HCT116 (cell line): ENCODE results near the gene FAM210B. TPM values are rescaled to one million over a fixed set of nuclear protein-coding genes. Genes with fewer than 3 reads are reported as not detected.

ENCODE experiments used
- ATAC-seq: fragments of 200-7000 bp; cut with Tn5 transposase; 2 replicates; pipeline ENCODE4 v1.9.1; 2020; ENCODE audit warnings: mild to moderate bottlenecking, moderate library complexity
- BruUV-seq: library from RNA; stranded (reverse); fragments of 400-500 nt; replicated peaks from 2 replicates; lab custom pipeline; 2021; lab: Mats Ljungman, UMichigan
- CTCF ChIA-PET: fragments of 300-600 bp; sonication (Branson Sonifier 250); formaldehyde crosslinking; loops from one replicate; lab custom pipeline; 2021; ENCODE audit warnings: antibody characterized with exemption; lab: Charles Lee
- POLR2A ChIA-PET: fragments of 300-600, 350-600 bp; sonication (Branson Sonifier 250); formaldehyde crosslinking; loops from one replicate; lab custom pipeline; 2021; ENCODE audit warnings: antibody characterized with exemption; lab: Charles Lee
- RAD21 ChIA-PET, 2 experiments: fragments of 300-600 bp; sonication (Branson Sonifier 250); formaldehyde crosslinking; loops; one replicate each; lab custom pipeline; 2023; ENCODE audit warnings: low total read pairs in 2 of 2; ENCODE audit not compliant: uncharacterized antibody in 2 of 2, unreplicated experiment in 2 of 2, low non-redundant PET in 1 of 2; lab: Charles Lee
- DNase-seq: peaks from one replicate; pipeline ENCODE4 v3.0.0-alpha.2; 2010; ENCODE audit warnings: low read depth, low spot score
- H2AFZ ChIP-seq: fragments of 200-600 bp; shearing (Covaris generic), sonication (generic); 2 replicates; pipeline ENCODE4 v1.6.1; 2017; ENCODE audit warnings: low read depth, mixed run types, mixed read lengths, antibody characterized with exemption, low read length; ENCODE audit not compliant: poor library complexity, severe bottlenecking
- H3K27ac ChIP-seq: 2 replicates; pipeline ENCODE4 v1.5.1; 2012; ENCODE audit warnings: low read depth, low read length
- H3K27me3 ChIP-seq: fragments of 200-600 bp; sonication (generic); 2 replicates; pipeline ENCODE4 v1.6.1; 2016; ENCODE audit warnings: mixed run types, low read length, mixed read lengths; ENCODE audit not compliant: insufficient read depth
- H3K36me3 ChIP-seq, 2 experiments: fragments of 200-500 bp in 1 of 2; fragments of 200-600 bp in 1 of 2; sonication (Bioruptor generic) in 1 of 2; sonication (generic) in 1 of 2; 2 replicates each; pipeline versions ENCODE4 v1.5.1 to v1.6.1; 2014 to 2016; ENCODE audit warnings: low read length in 2 of 2, inconsistent platforms in 1 of 2, mixed read lengths in 1 of 2, mixed run types in 1 of 2; ENCODE audit not compliant: insufficient read depth in 2 of 2, control insufficient read depth in 1 of 2
- H3K4me1 ChIP-seq, 2 experiments: fragments of 200-600 bp in 1 of 2; sonication (generic) in 1 of 2; 2 replicates each; pipeline versions ENCODE4 v1.5.1 to v1.6.1; 2012 to 2017; ENCODE audit warnings: low read length in 2 of 2, inconsistent platforms in 1 of 2, mild to moderate bottlenecking in 1 of 2, mixed read lengths in 1 of 2, mixed run types in 1 of 2, moderate library complexity in 1 of 2; ENCODE audit not compliant: insufficient read depth in 2 of 2, control insufficient read depth in 1 of 2
- H3K4me2 ChIP-seq: fragments of 200-600 bp; sonication (generic); 2 replicates; pipeline ENCODE4 v1.6.1; 2017; ENCODE audit warnings: mixed run types, low read length, mixed read lengths
- H3K4me3 ChIP-seq, 2 experiments: fragments of 200-600 bp in 1 of 2; sonication (generic) in 1 of 2; replicated peaks in 1 of 2; 2 replicates each; pipeline ENCODE4 v1.5.1; 2011 to 2016; ENCODE audit warnings: low read length in 2 of 2, control low read depth in 1 of 2, low read depth in 1 of 2, mild to moderate bottlenecking in 1 of 2, mixed read lengths in 1 of 2, mixed run types in 1 of 2
- H3K79me2 ChIP-seq: fragments of 200-600 bp; sonication (generic); 2 replicates; pipeline ENCODE4 v1.6.1; 2017; ENCODE audit warnings: mild to moderate bottlenecking, mixed run types, low read length, moderate library complexity, mixed read lengths; ENCODE audit not compliant: insufficient read depth
- H3K9ac ChIP-seq: fragments of 200-600 bp; sonication (generic); 2 replicates; pipeline ENCODE4 v1.6.1; 2016; ENCODE audit warnings: low read length, mixed read lengths
- H3K9me2 ChIP-seq: fragments of 200-600 bp; sonication (generic), shearing (Covaris generic); 2 replicates; pipeline ENCODE4 v1.6.1; 2017; ENCODE audit warnings: mixed run types, mild to moderate bottlenecking, moderate library complexity; ENCODE audit not compliant: insufficient read depth
- H3K9me3 ChIP-seq, 2 experiments: fragments of 200-500 bp in 1 of 2; fragments of 200-600 bp in 1 of 2; sonication (Bioruptor generic) in 1 of 2; sonication (generic) in 1 of 2; 2 replicates each; pipeline ENCODE4 v1.6.1; 2014 to 2017; ENCODE audit warnings: low read length in 2 of 2, mixed read lengths in 2 of 2, inconsistent platforms in 1 of 2, low read depth in 1 of 2, mild to moderate bottlenecking in 1 of 2, mixed run types in 1 of 2, moderate library complexity in 1 of 2; ENCODE audit not compliant: control insufficient read depth in 1 of 2, insufficient read depth in 1 of 2
- H4K20me1 ChIP-seq: fragments of 200-600 bp; sonication (generic), shearing (Covaris generic); 2 replicates; pipeline ENCODE4 v1.6.1; 2017; ENCODE audit warnings: mixed run types, mild to moderate bottlenecking, moderate library complexity; ENCODE audit not compliant: insufficient read depth
- CBX3 ChIP-seq: IDR thresholded peaks from 2 replicates; pipeline ENCODE4 v1.6.1; 2012; ENCODE audit warnings: low read depth
- CEBPB ChIP-seq: IDR thresholded peaks from 2 replicates; pipeline ENCODE4 v1.6.1; 2012; ENCODE audit warnings: low read depth
- CTCF ChIP-seq, 3 experiments: fragments of 200-600 bp in 1 of 3; sonication (generic) in 1 of 3; IDR thresholded peaks in 2 of 3; conservative IDR thresholded peaks in 1 of 3; 2 replicates each; pipeline ENCODE4 v1.5.1; 2012 to 2017; ENCODE audit warnings: low read depth in 2 of 3, low read length in 2 of 3, antibody characterized with exemption in 1 of 3, borderline replicate concordance in 1 of 3, control low read depth in 1 of 3, mild to moderate bottlenecking in 1 of 3, mixed read lengths in 1 of 3, mixed run types in 1 of 3, moderate library complexity in 1 of 3; ENCODE audit not compliant: insufficient read depth in 1 of 3
- EGR1 ChIP-seq: IDR thresholded peaks from 2 replicates; pipeline ENCODE4 v1.6.1; 2012; ENCODE audit warnings: low read depth
- EZH2 ChIP-seq: fragments of 200-600 bp; sonication (generic); IDR thresholded peaks from 2 replicates; pipeline ENCODE4 v1.6.1; 2017; ENCODE audit warnings: antibody characterized with exemption, mixed run types
- JUND ChIP-seq: IDR thresholded peaks from 2 replicates; pipeline ENCODE4 v1.6.1; 2012
- MAX ChIP-seq: IDR thresholded peaks from 2 replicates; pipeline ENCODE4 v1.6.1; 2012
- RAD21 ChIP-seq: IDR thresholded peaks from 2 replicates; pipeline ENCODE4 v1.6.1; 2012; ENCODE audit warnings: low read depth, mild to moderate bottlenecking
- TCF7L2 ChIP-seq: IDR thresholded peaks from 2 replicates; pipeline ENCODE4 v1.7.0; 2011; ENCODE audit warnings: borderline replicate concordance, inconsistent platforms; ENCODE audit not compliant: insufficient read depth, insufficient read length; ENCODE audit errors: extremely low read depth
- YY1 ChIP-seq: IDR thresholded peaks from 2 replicates; pipeline ENCODE4 v1.6.1; 2011; ENCODE audit warnings: low read length, low read depth, moderate library complexity, mild to moderate bottlenecking; ENCODE audit not compliant: insufficient replicate concordance; ENCODE audit errors: extremely low read depth
- ZBTB33 ChIP-seq: IDR thresholded peaks from 2 replicates; pipeline ENCODE4 v1.6.1; 2011; ENCODE audit warnings: mild to moderate bottlenecking, low read length, moderate library complexity; ENCODE audit not compliant: insufficient replicate concordance; ENCODE audit errors: extremely low read depth
- ZNF274 ChIP-seq: fragments of 200-500 bp; sonication (Bioruptor generic); IDR thresholded peaks from 2 replicates; pipeline ENCODE4 v1.6.1; 2014; ENCODE audit warnings: mild to moderate bottlenecking, low read depth, low read length, inconsistent platforms
- intact Hi-C: fragments of 100-400 bp; cut with micrococcal nuclease; formaldehyde crosslinking; loops from 2 replicates; pipeline ENCODE4 v1.10.0; 2022
- total RNA-seq: library from RNA; stranded (reverse); gene quantifications from one replicate; pipeline ENCODE4 v1.2.1, GENCODE V29; 2021; ENCODE audit not compliant: unreplicated experiment

FAM210B gene
- total RNA-seq, 1 experiment from 2014 or later: 12.0 TPM

- Histone ChIP-seq H3K27me3 (no peaks in the 10 kb centered on the region), H3K9ac (no peak overlapping the region), H3K79me2 (peaks cover 94% of the 10 kb centered on the region), H3K9me3 (no peaks in the 10 kb centered on the region), H3K36me3 (peaks cover 41 to 45% of the 10 kb centered on the region in 2 experiments), H4K20me1 (no peaks in the 10 kb centered on the region), H3K27ac (no peak overlapping the region), H3K9me2 (no peaks in the 10 kb centered on the region), H2AFZ (no peak overlapping the region), H3K4me2 (no peak overlapping the region), H3K4me1 (no peaks in the 10 kb centered on the region), H3K4me3 (no peak overlapping the region)
- DNase-seq: no peak
- intact Hi-C loops: no loop called here
- no TSS peak for BruUV-seq
- TF ChIP-seq ZBTB33 (no peak), TCF7L2 (no peak), EZH2 (no peak), JUND (no peak), EGR1 (no peak), RAD21 (no peak)
- ChIA-PET RAD21 (no interaction called here), CTCF (no interaction called here), POLR2A (no interaction called here)
- ATAC-seq: no peak
Measured at GRCh38 chr20:56378386-56378785, 19.6 kb downstream of the FAM210B start.

GRCh38 chr20:56380375-56380774, 21.6 kb downstream of the FAM210B start:
- TF ChIP-seq CBX3: no peak
- TF ChIP-seq YY1: no peak
- no peak for TF ChIP-seq MAX
- no peak for TF ChIP-seq ZNF274
- TF ChIP-seq CTCF (IDR thresholded peaks at IDR 0.05 in 2 of 3, conservative IDR thresholded peaks at IDR 0.05 in 1 of 3; ENCODE audit: borderline replicate concordance in 1 of 3, insufficient read depth in 1 of 3, low read depth in 2 of 3, low read length in 2 of 3): no peak
- TF ChIP-seq CEBPB: no peak
- TF ChIP-seq RAD21: no peak
- no peak overlapping the region for H3K27ac ChIP-seq
- ChIA-PET RAD21 (no interaction called here), CTCF (no interaction called here), POLR2A (interaction anchor here (2.0 kb wide), 1 partner anchor 12 kb away, joined by 8 read pairs; the partner anchor contains the start of genes AURKA and CSTF1)
- BruUV-seq: no TSS peak
- intact Hi-C loops: no loop called here
- H2AFZ ChIP-seq: no peak overlapping the region
- no peak overlapping the region for H3K4me3 ChIP-seq
- no peaks in the 10 kb centered on the region for H3K4me1 ChIP-seq
- no peak for DNase-seq
- H3K4me2 ChIP-seq: no peak overlapping the region
- ATAC-seq: no peak
- H3K9ac ChIP-seq: no peak overlapping the region
- H3K27me3 ChIP-seq: no peaks in the 10 kb centered on the region
- H3K36me3 ChIP-seq: peaks cover 48 to 50% of the 10 kb centered on the region in 2 experiments
- no peaks in the 10 kb centered on the region for H3K9me2 ChIP-seq
- H3K79me2 ChIP-seq: peaks cover 94% of the 10 kb centered on the region
- H4K20me1 ChIP-seq: no peaks in the 10 kb centered on the region
- no peaks in the 10 kb centered on the region for H3K9me3 ChIP-seq
